HepG2 (cell line): ENCODE data around the gene TAMM41. TPM values are rescaled to one million over a fixed set of nuclear protein-coding genes. Genes with fewer than 3 reads are reported as not detected.

Source experiments
- AGO2 ChIP-seq: fragments of 200-400 bp; formaldehyde crosslinking; optimal IDR thresholded peaks from 2 replicates; pipeline ENCODE3; 2017; ENCODE audit warnings: mild to moderate bottlenecking, low read depth, low read length, moderate library complexity
- CHCHD3 ChIP-seq: sonication (generic); formaldehyde crosslinking; IDR thresholded peaks from 2 replicates; pipeline ENCODE4 v1.8.0; 2022; ENCODE audit warnings: mild to moderate bottlenecking, missing genetic modification reagents, moderate library complexity
- CSRNP2 ChIP-seq: sonication (generic); formaldehyde crosslinking; conservative IDR thresholded peaks from 2 replicates; pipeline ENCODE4 v1.8.0; 2022; ENCODE audit warnings: low read depth, missing genetic modification reagents
- DNMT1 ChIP-seq: sonication (generic); formaldehyde crosslinking; IDR thresholded peaks from 2 replicates; pipeline ENCODE4 v1.5.1; 2020; ENCODE audit warnings: mild to moderate bottlenecking, missing genetic modification reagents
- FOSL2 ChIP-seq: sonication (generic); formaldehyde crosslinking; IDR thresholded peaks from 2 replicates; pipeline ENCODE4 v1.4.0; 2020; ENCODE audit warnings: missing genetic modification reagents
- GLMP ChIP-seq: sonication (generic); formaldehyde crosslinking; IDR thresholded peaks from 2 replicates; pipeline ENCODE4 v1.9.0; 2021; ENCODE audit warnings: missing genetic modification reagents, mild to moderate bottlenecking, borderline replicate concordance
- GPBP1L1 ChIP-seq: sonication (generic); formaldehyde crosslinking; IDR thresholded peaks from 2 replicates; pipeline ENCODE4 v1.5.0; 2020; ENCODE audit warnings: mild to moderate bottlenecking, missing genetic modification reagents
- HNRNPUL1 ChIP-seq: fragments of 200-400 bp; formaldehyde crosslinking; IDR thresholded peaks from 2 replicates; pipeline ENCODE4 v1.6.1; 2017; ENCODE audit warnings: low read depth, mild to moderate bottlenecking, low read length, moderate library complexity
- IRF9 ChIP-seq: sonication (generic); formaldehyde crosslinking; IDR thresholded peaks from 2 replicates; pipeline ENCODE4 v1.8.0; 2022; ENCODE audit warnings: missing genetic modification reagents, mild to moderate bottlenecking, borderline replicate concordance
- JDP2 ChIP-seq: sonication (generic); formaldehyde crosslinking; IDR thresholded peaks from 2 replicates; pipeline ENCODE4 v1.8.1; 2022; ENCODE audit warnings: missing genetic modification reagents, borderline replicate concordance
- KLF13 ChIP-seq: sonication (generic); formaldehyde crosslinking; IDR thresholded peaks from 2 replicates; pipeline ENCODE4 v1.4.0; 2020; ENCODE audit warnings: mild to moderate bottlenecking, missing genetic modification reagents
- RBM22 ChIP-seq: fragments of 200-400 bp; formaldehyde crosslinking; optimal IDR thresholded peaks from 2 replicates; pipeline ENCODE3; 2017; ENCODE audit warnings: mild to moderate bottlenecking, low read length, moderate library complexity
- REL ChIP-seq: sonication (generic); formaldehyde crosslinking; conservative IDR thresholded peaks from 2 replicates; pipeline ENCODE4 v1.8.0; 2022; ENCODE audit warnings: mild to moderate bottlenecking, missing genetic modification reagents, moderate library complexity
- RFX5 ChIP-seq: IDR thresholded peaks from 2 replicates; pipeline ENCODE4 v1.6.1; 2011; ENCODE audit warnings: low read depth, low read length, improper control_type of control experiment
- SKIL ChIP-seq: sonication (generic); formaldehyde crosslinking; IDR thresholded peaks from 2 replicates; pipeline ENCODE4 v1.8.0; 2022; ENCODE audit warnings: missing genetic modification reagents, mild to moderate bottlenecking, moderate library complexity, borderline replicate concordance
- THAP8 ChIP-seq: sonication (generic); formaldehyde crosslinking; IDR thresholded peaks from 2 replicates; pipeline ENCODE4 v1.5.1; 2020; ENCODE audit warnings: missing genetic modification reagents, mild to moderate bottlenecking, borderline replicate concordance
- ZNF589 ChIP-seq: sonication (generic); formaldehyde crosslinking; conservative IDR thresholded peaks from 2 replicates; pipeline ENCODE4 v1.8.0; 2022; ENCODE audit warnings: mild to moderate bottlenecking, moderate library complexity, missing genetic modification reagents
- ZNF839 ChIP-seq: sonication (generic); formaldehyde crosslinking; IDR thresholded peaks from 2 replicates; pipeline ENCODE4 v1.4.0; 2020; ENCODE audit warnings: missing genetic modification reagents, mild to moderate bottlenecking, borderline replicate concordance
- ZSCAN20 ChIP-seq: sonication (generic); formaldehyde crosslinking; IDR thresholded peaks from 2 replicates; pipeline ENCODE4 v1.4.0; 2020; ENCODE audit warnings: missing genetic modification reagents, mild to moderate bottlenecking, borderline replicate concordance
- polyA plus RNA-seq, 8 experiments: library from polyadenylated mRNA; depleted of rRNA in 3 of 8; stranded (reverse) in 7 of 8; unstranded in 1 of 8; fragments of >200 nt; fragmentation: Illumina TruSeq in 4 of 8; extraction: Trizol in 4 of 8; gene quantifications; 2 replicates each; pipeline versions ENCODE4 v1.2.1 to v1.2.3, GENCODE V29; 2011 to 2016; ENCODE audit warnings: low read depth in 4 of 8, missing spikeins in 1 of 8, mixed read lengths in 1 of 8; ENCODE audit not compliant: insufficient read depth in 1 of 8
- total RNA-seq, 5 experiments: library from RNA; depleted of rRNA; stranded (reverse); fragments of >200 nt; fragmentation: Illumina TruSeq; extraction: Trizol; gene quantifications; 2 replicates each; pipeline ENCODE4 v1.2.3, GENCODE V29; 2016; ENCODE audit warnings: low read depth in 1 of 5

Gene TAMM41
- total and polyA plus RNA-seq, 2 of the 13 experiments (the other 11 are each of a cell fraction or from before 2014, with no cell fraction given), result 9.9 to 12.2 TPM

- no peak for TF ChIP-seq GLMP (CRISPR knock-in tag)
- TF ChIP-seq JDP2 (CRISPR knock-in tag), result no peak
- peak; percentile 80 for TF ChIP-seq AGO2
- no peak for TF ChIP-seq CSRNP2 (CRISPR knock-in tag)
- no peak for TF ChIP-seq ZSCAN20
- no peak for TF ChIP-seq KLF13 (CRISPR knock-in tag)
- TF ChIP-seq SKIL (CRISPR knock-in tag), result no peak
- no peak for TF ChIP-seq GPBP1L1 (CRISPR knock-in tag)
- no peak for TF ChIP-seq THAP8 (CRISPR knock-in tag)
- 0 out of 2 replicates have a peak, but pooled peaks have one; percentile 81 for TF ChIP-seq DNMT1 (CRISPR knock-in tag)
- peak; percentile 85 for TF ChIP-seq RBM22
- no peak for TF ChIP-seq HNRNPUL1
- TF ChIP-seq CHCHD3 (CRISPR knock-in tag), result no peak
- TF ChIP-seq FOSL2 (CRISPR knock-in tag), result peak; percentile 58
- TF ChIP-seq REL (CRISPR knock-in tag), result 0 out of 2 replicates have a peak, but pooled peaks have one; percentile 23
- peak; percentile 89 for TF ChIP-seq IRF9
- TF ChIP-seq ZNF839 (CRISPR knock-in tag), result peak; percentile 82; the same call in 1 of the 2 replicates
- TF ChIP-seq ZNF589 (CRISPR knock-in tag), result no peak
- TF ChIP-seq RFX5, result no peak
These were observed at the start of gene TAMM41 (continued) for GRCh38 chr3:11846281-11847266.
